Activated CD8-positive, alpha-beta memory T cell treated with anti-CD3 and anti-CD28 coated beads for 1 hour (primary cell): ENCODE measurements around the gene ZC3H18.

Experiments used
- DNase-seq, 2 donors: peaks; one replicate each; pipeline ENCODE4 v3.0.0-alpha.2; 2020; ENCODE audit warnings: low read depth in 1 of 2; ENCODE audit errors: extremely low read depth in 1 of 2

The ZC3H18 gene

GRCh38 chr16:88669980-88670379 is 99.8 kb downstream of the ZC3H18 start:
- DNase-seq: no peak

GRCh38 chr16:88671806-88672205 is 101.6 kb downstream of the ZC3H18 start:
- DNase-seq: no peak

- no peak for DNase-seq
Measured at GRCh38 chr16:88672776-88673175, 102.6 kb downstream of the ZC3H18 start.

GRCh38 chr16:88673716-88674379 is 103.6 kb downstream of the ZC3H18 start:
- DNase-seq: no peak

- no peak for DNase-seq
Measured at GRCh38 chr16:88676502-88677242, 106.5 kb downstream of the ZC3H18 start.

- DNase-seq: no peak
Measured at GRCh38 chr16:88677721-88678120, 107.5 kb downstream of the ZC3H18 start.

GRCh38 chr16:88678224-88678979 is 108.2 kb downstream of the ZC3H18 start:
- DNase-seq: no peak

- no peak for DNase-seq
Measured at GRCh38 chr16:88680554-88681083, 110.4 kb downstream of the ZC3H18 start.

GRCh38 chr16:88681084-88681680 is 111.0 kb downstream of the ZC3H18 start:
- no peak for DNase-seq
